CD4-positive, alpha-beta T cell treated with Interleukin-15 for 1 hour (primary cell): ENCODE measurements around the gene KCNIP1.

Experiments
- DNase-seq: peaks from one replicate; pipeline ENCODE4 v3.0.0-alpha.2; 2020

KCNIP1 gene

DNA sequence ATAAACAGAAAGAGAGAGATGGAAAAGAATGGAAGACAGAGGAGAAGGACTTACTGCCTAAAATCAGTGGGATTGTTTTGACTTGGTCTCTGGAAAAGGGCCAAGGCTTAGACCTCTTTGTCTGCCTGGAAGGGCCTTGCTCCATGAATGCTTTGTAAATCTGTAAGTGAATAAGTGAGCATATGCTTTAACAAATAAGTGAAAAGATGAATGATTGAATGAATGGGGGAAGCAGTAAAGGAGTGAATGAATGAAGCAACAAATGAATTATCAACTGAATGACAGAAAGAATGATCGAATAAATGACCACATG lies 5.5 kb downstream of the KCNIP1 start:
- DNase-seq: no peak

DNA sequence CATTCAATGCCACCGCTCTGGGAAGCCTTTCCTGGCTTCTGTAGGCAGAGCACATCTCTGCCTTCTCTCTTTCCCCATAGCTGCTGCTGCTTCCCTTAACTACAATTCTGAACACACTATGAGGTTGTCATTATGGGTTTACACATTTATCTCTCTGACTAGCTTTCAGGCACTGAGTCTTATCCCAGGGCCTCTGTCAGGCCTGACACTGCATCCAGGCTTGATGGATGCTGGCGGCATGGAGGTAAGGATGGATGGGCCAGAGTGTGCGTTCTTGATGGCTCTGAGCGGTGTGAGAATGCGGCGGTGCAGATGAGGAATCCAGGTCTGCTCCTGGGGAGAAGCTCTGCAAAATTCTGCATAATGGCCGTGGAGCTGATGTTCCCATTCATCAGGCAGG lies 6.3 kb downstream of the KCNIP1 start:
- DNase-seq: no peak

DNA sequence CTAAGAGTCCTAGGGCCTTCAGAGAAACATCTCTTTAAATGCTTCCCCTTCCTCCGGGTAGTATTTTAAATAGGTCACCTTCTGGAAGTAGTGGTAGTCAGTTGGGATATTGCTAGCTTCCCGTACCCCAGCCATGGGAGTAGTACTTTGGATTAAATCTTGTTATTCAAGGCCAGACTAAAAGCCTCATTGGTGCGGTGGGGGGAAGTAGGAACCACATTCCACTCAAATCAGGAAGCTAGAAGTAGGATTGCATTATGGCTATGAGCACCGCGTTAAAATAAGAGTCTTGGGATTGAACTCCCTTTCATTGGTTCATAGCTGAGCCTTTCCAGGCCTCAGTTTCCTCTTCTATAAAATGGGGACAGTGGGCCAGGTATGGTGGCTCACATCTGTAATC lies 6.7 kb downstream of the KCNIP1 start:
- no peak for DNase-seq

DNA sequence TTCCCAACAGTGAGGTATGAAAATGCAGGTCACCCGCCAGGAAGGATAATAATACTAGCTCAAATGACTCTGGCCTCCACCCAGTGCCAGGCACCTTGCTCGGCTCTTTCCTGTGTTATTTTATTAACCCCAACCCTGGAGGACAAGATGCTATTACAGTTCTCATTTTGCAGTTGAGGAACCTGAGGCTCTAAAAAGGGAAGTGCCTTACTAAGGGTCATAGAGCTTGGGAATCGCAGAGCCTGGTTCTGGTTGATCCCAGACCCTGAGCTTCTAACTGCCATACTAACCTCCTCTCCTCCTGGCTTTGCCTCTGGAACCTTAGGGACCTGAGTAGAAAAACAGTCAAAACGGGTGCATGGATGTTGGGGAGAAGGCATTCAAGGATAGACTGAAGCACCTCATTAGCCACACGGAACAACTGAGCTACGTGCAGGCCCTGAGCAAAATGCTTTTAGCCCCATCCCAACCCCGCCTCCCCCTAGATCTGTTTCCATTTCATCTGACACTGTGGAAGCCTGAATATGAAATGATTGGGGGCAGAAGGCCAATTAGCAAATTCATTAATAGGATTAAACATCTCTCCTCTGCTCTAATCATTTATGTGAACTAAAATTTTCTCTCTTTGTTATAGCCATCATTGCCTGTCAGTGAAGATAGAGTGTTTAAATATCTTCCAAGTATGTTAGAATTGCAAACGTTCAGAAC lies 7.9 kb downstream of the KCNIP1 start:
- no peak for DNase-seq

DNA sequence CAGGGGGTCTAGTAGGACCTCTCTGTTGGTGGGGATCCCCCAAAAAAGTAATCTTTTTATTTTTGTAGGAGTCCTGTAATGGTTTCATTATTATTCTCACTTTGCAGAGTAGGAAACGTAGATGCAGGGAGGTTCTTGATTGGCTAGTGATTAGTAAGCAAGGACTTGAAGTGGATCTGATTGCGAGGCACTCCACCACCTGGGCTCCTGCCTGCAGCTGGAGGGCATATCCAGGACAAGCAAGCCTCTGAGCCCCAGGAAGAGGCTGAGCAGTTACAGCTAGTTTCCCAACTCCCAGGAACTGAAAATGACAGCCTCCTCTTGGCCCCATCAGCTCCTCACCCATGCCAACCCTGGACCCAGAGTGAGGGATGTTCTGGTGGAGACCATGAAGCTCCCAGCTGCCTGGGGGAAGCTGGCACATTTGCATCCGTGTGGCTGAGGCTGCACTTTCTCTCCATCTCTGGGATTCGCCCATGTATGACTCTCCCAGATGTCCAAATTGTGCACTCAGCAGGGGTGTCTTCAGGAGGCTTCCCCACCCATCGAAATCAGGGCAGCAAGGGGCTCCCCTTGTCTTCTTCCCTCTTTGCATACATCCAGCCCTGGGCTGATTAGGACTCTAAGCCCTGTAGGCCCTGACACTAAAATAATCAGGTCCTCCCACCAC lies 10.2 kb downstream of the KCNIP1 start:
- DNase-seq: no peak

DNA sequence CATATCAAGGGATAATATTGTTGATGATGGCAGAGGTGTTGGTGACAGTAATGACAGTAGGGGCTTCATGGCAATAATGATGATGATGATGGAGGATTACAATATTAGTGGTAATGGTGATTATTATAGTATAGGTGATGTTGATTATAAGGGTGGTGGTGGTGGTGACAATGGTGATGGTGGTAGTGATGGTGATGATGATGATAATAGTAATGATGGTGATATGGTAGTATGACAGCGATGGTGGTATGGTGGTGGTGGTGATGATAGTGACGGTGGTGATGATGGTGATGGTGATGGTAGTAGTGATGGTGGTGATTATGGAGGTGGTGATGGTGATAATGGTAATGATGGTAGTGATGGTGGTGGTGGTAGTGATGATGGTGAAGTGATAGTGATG lies 13.6 kb downstream of the KCNIP1 start:
- no peak for DNase-seq

DNA sequence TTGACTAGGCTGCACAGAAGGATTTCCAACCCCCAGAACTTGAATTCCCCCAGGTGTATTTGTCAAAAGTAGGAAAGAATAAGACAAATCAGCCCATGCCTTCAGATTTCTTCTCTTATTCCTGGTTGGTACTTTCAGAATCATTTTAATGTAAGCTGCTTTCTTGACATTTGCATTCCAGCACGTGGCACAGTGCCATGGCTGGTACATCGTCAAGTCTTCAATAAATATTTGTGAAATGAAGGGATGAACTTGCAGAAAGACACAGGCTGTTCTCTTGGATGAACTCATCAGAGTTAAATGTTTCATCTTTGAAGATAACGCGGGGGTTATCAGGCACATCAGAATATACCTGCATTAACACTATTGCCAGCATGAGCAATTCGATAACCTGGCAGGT lies 14.5 kb downstream of the KCNIP1 start:
- no peak for DNase-seq

DNA sequence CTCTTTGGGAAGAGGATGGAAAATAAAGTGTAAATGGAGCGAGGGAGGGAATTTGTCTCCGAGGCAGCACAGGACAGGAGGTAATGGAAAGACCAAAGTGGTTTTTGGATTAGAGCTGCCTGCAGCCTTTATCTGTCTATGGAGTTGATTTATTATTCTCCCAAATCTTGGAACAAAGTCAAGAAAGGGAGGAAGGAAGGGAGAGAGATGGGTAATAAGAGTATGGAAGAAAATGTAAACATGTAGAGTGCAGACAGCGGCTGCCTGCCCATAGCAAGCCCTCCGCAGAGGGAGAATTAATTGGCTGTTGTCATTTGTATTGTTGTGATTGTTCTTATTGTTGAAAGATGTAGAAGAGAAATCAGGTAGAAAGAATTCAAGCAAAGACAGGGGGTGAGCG lies 15.7 kb downstream of the KCNIP1 start:
- DNase-seq: no peak

DNA sequence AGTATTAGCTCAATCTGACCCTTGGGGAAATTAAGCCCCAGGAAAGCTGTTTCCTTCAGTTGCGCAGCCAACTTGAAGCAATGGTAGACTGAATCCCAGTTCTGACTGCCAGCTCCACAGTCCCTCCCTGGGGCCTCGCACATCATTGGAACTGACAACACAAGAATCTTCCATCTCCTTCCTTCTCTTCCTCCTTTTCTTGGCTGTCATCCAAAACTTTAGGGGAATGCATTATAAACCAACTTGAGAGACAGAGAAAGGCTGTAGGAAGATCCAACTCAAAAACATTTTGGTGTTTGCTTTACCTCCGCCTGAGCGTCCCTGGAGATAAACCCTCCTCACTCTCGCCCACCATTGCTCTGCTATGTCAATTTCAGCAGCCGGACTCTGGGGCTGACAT lies 16.6 kb downstream of the KCNIP1 start:
- no peak for DNase-seq

DNA sequence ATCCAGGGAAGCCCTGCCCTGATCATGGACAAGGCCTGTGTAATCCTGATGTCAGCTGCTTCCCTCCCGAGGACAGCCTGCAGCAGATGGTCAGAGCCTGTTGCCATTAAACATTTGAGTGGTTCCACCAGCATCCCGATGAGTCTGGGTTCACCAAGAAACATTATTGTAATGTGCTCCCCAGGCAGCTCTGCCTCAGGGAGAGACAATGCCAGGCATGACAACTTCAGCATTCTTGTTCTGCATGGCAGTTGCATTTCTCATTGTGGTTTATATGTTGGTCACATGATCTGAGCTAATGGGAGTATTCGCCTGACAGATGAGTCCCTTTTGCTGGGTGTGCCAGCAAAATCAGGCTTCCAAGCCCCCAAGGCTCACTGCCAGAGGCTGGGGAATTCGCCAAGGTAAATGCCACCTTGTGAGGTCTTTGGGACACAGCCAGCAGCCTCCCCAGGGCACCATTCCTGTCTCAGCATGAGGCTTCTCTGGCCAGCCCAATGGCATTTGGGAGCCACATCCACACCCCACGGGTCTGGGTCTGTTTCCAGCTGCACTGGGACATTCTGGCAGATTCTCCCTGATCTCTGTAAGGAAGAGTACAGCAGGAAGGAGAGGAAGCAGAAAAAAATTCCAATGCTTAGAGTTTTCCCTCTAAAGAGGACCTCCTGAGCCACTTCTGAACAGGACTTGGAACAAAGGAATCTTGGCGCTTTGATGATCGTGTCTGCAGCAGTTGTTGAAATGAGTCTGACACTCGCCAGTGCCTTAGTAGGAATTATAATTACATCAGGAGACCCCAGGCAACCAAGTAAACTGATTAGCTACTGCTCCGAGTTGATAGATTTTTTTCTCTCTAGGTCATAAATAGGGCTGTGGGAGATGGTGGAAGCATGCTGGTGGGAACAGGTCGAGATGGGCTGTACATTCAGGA lies 18.7 kb downstream of the KCNIP1 start:
- DNase-seq: no peak

DNA sequence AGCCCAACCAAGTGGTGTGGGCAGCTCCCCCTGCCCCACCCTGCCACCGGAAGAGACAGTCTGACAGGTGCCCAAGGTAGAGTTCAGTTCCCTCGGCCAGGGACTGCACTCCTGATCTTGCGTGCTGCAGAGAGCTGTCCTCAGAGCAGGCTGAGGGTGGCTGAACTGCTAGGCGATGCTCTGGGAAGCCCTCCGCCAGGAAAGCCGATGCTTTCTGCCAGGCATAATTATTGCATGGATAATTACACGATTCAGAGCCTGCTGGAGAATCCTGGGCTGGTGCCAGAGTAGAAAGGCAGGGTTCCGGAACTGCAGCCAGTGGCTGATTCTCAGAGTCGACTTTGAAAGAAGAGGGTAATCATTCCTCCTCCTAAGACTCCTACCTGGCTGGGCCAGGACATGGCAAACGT lies 19.3 kb downstream of the KCNIP1 start:
- no peak for DNase-seq

DNA sequence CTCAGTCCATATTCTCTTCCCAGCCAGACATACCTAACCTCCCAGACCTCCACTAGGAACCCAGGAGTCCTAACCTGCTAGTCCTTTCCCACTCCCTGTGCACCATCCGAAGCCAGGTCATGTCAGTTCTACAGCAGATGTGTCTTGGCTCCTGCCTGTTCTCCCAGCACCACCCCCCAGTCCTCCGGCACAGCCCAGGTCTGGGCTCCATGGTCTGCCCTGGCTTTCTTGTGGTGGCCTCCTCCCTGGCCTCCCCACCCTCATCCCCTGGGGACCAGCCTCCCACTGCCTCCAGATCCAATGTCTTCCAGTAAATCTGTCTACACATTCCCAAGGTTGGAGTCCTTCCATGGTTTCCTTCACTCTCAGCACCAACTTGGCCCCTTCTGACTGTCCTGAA lies 20.0 kb downstream of the KCNIP1 start:
- DNase-seq: no peak

DNA sequence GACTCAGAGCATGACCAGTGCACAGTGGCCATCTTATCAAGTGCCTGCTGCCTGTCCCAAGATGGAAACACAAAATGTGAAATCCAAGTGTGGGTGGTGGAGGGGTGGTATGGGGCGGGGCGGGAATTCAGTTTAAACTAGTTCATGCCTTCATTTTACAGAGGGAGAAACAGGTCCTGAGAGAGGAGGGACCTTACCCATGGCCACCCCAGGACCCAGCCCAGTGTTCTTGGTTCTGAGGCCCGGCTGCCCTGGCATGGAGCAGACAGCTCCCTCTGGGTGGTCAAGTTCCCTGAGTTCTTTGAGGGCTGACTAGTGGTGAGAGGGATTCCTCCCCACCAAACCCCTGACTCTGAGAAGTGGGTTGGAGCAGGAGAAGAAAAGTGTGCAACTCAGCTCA lies 20.8 kb downstream of the KCNIP1 start:
- DNase-seq: no peak

DNA sequence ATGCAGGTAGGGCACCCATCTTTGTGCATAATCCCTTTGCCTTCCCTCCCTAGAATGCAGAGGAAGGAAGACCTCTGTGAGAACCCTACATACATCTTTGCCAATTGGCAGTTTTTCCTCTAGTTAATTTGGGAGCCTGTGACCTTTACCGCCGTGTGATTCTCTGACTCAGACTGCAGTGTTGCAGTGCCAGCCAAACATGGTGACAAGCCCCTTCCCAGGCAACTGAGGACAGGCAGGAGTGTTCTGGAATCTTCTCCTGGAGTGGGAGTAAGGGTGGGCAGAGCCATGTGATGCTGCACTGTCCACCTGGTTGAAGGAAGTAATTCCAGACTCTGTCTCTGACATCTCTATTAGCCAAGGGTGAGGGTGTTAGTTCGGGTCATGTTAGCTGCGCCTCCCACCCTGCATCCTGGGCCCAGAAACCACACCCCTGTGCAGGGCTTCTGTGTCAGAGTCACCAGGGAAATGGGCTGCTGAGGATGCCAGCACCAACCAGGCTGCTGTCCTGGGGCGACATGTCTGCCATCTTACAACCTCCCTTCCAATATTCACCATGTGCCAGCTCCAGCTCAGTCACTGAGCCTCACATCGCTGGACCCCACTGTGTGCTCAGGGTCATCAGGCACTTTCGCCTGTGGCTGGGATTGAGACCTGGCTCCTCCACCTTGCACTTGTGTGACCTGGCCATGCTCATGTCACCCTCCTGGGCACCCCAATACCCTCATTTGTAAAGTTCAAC lies 21.8 kb downstream of the KCNIP1 start:
- DNase-seq: no peak

DNA sequence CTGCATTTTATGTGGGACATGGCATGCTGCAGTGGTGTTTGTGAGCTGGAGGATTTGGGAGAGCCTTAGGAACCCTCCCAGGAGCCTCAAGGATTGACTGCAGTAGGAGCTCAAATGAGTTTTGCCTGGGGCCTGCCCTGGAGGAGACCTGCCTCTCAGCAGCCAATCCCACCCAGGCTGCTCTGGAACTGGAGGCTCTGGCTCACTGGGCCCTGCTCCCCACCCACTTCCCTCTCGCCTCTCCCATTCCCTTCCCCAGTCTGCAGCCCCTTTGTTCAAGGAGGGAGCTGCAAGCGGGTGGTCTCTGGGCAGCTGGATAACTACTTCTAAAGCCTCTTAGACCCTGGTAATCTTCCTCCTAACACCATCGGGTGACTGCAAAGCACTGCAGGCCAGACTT lies 24.2 kb downstream of the KCNIP1 start:
- DNase-seq: no peak

DNA sequence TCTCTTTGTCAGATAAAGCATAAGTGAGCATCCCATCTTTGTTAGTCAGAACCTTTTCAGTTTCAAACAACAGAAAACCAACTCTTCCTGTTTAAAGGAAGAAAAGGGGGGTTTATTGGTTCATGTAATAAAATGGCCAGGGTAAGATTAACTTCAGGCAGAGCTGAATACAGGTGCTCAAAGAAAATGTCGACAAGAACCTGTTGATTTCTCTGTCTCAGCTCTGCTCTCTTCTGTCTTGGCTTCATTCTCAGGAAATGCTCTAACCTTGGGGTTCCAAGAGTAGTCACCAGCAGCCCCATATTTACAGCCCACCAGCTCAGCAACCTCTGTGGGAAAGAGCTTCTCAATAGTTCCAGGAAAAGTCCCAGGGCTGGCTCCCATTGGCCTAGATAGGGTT lies 25.2 kb downstream of the KCNIP1 start:
- DNase-seq: no peak

DNA sequence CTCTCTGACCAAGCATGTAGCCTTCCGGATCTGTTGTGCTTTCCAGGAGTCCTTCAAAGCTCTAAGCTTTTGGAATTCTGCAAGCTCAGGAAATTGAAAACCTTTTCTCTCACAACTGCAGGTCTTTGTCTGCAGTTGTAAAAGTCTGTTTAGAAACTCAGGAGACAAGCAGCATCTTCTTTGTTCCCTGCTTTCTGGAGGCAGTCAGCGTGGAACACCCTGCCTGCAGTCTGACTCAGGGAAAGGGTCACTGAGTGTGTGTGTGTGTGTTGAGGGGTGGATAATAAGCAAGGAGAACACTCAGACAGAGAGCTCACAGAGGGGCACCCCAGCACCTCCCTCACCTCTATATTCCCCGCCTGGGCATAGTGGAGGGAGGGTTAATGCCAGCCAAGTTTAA lies 29.1 kb downstream of the KCNIP1 start:
- DNase-seq: no peak

DNA sequence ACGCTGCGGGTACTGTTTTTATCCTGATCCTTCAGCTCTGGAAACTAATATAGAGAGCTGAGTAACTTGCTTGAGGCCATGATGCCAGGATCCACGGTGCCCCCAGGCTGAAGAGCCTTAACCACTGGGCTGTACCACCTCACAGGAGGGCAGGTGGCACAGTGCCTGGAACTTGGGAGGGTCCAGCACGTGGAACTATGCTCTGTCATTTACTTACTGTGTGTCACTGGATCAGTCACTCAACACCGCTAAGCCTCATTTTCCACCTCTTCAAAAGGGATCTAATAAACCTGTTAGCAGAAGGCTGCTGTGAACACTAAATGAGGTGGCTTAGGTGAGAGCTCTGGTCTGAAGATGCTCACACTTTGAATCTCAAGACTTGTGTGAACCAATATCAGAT lies 29.6 kb downstream of the KCNIP1 start:
- DNase-seq: no peak

DNA sequence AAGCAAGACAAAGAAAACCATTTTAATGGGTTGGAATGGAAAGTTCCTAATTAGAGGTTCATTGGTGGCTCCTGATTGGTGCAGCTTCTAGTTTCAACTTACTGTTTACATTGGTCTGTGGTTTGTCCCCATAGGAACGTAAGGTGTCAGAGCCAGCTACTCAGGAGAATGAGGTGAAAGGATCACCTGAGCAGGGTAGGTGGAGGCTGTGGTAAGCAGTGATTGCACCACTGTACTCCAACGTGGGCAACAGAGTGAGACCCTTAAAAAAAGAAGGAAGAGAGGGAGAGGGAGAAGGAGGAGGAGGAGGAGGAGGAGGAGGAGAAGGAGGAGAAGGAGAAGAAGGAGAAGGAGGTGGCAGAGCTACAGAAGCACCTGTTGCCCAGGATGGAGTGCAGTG lies 30.4 kb downstream of the KCNIP1 start:
- no peak for DNase-seq

DNA sequence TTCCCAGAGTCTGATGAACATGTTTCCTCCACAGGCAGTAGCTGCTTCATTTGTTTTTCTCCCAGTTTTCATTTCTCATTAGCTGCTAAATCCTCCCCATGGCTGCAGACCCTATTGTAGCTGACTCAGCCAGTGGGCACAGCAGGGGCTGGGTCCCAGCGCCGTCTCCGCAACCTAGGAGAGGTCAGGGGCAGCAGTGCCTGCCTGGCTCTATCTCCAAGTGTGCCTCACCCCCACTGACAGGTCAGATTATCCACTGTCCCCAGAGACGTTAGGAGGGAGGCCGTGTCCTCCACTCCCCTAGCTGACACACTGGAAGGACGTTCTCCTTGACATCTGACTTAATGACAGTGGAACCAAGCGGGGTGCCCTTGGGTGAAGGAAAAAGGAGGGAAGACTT lies 31.1 kb downstream of the KCNIP1 start:
- no peak for DNase-seq

DNA sequence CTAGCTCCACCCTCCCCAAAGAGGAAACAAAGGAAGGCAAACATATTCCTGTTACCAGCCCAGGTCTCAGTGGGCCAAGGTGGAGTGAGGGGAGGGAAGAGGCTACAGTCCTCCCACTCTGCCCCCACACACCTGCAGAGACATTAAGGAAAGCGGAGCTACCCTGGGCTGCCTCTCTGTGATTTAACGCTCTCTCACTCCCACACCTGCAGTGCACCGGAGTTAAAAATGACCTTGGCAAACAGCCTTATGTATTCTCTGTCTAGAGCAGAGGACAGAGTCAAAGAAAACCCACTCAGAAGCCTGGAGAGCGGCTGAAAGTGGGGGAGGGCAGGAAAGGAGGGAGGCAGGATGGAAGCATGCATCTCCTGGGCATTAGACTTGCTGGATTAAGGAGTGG lies 32.7 kb downstream of the KCNIP1 start:
- no peak for DNase-seq

DNA sequence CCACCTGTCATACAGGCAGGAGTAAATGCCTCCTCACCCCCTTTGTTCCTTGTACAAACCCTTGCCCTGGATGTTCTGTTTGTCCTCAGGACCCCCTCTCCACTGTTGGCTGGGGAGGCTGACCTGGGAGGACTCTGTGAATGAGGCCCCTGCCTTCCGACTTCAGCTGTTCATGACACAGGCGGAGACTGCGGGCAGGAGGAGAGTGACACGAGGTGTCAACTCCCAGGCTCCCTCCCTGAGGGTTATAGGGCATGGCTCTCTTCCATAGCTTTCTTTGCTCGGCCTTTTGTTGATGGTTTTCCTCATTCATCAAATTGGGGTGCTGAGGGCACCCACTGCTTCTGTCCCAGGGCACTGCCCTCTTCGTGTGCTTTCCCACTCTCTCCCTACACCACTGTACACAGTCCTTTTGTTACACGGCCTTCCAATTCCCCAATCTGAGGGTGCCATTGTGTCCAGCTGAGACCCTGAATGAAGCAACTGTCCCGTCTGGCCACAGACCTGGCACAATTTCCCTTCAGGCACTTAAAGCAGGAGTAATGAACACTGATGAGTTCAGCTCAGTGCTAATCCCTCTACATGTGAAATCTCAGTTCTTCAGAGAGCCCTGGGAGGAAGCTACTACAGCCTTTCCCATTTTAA lies 33.8 kb downstream of the KCNIP1 start:
- DNase-seq: no peak

DNA sequence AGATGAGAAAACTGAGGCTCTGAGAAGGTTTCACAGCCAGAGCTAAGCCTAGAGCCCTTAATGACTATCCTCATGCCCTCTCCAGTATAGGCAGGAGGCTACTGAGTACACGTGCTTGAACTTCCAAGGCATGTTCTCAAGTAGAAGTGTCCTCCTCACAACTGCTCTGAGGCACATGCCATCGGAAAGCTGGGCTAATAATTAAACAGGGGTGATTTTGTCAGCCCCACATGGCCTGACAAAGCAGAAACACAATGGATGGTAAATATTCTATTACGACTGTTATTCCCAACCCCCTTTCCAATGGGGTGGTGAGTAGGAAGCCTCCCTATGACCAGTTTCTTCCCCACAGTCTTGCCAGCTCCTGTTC lies 34.3 kb downstream of the KCNIP1 start:
- no peak for DNase-seq
